Measurements from ENCODE around the gene LPXN.

Gene LPXN

DNA sequence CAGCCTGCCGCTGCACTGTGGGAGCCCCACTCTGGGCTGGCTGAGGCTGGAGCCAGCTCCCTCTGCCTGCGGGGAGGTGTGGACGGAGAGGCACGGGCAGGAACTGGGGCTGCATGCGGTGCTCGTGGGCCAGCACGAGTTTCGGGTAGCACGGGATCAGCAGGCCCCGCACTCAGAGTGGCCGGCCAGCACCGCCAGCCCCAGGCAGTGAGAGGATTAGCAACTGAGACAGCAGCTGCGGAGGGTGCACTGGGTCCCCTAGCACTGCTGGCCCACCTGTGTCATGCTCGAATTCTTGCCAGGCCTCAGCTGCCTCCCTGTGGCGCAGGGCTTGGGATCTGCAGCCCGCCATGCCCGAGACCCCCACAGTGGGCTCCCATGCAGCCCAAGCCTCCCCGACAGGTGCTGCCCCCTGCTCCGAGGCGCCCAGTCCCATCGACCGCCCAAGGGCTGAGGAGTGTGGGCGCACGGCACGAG is 43.8 kb downstream of the LPXN start:
- no peak overlapping the region for H2AFZ ChIP-seq (ENCODE audit: low read length)
- no peak overlapping the region for H3K4me3 ChIP-seq (ENCODE audit: low read length)
- peaks cover 8% of the 10 kb centered on the region; the same call in 1 of the 2 replicates for H3K36me3 ChIP-seq (replicated peaks; ENCODE audit: insufficient read depth, low read length)
- H3K4me2 ChIP-seq (ENCODE audit: low read depth, low read length) = no peak overlapping the region
- H3K9me2 ChIP-seq (replicated peaks; ENCODE audit: insufficient read depth, low read length) = no peaks in the 10 kb centered on the region
- peaks cover 12% of the 10 kb centered on the region; the same call in 1 of the 2 replicates for H3K79me2 ChIP-seq (ENCODE audit: low read length)
- H4K20me1 ChIP-seq (ENCODE audit: insufficient read depth, low read length) = no peaks in the 10 kb centered on the region
- H3K9me3 ChIP-seq (replicated peaks; ENCODE audit: insufficient read depth, low read length) = no peaks in the 10 kb centered on the region
- peaks cover 4% of the 10 kb centered on the region; the same call in 1 of the 2 replicates for H3F3A ChIP-seq (ENCODE audit: insufficient read depth, low read length)
- DNase-seq = no peak
- H3K4me1 ChIP-seq (ENCODE audit: low read length) = 0 out of 2 replicates have a peak, but pooled peaks cover 1% of the 10 kb centered on the region
- H3K9ac ChIP-seq (ENCODE audit: low read length) = no peak overlapping the region
- no peaks in the 10 kb centered on the region for H3K27me3 ChIP-seq (replicated peaks; ENCODE audit: insufficient read depth, low read length)
- H3K27ac ChIP-seq (ENCODE audit: low read length) = no peak overlapping the region
- no peak for TF ChIP-seq CTCF (IDR thresholded peaks at IDR 0.05; ENCODE audit: low read length)
- TF ChIP-seq EZH2phosphoT487 (IDR thresholded peaks at IDR 0.05; ENCODE audit: low read length) = no peak
- TF ChIP-seq EZH2 (optimal IDR thresholded peaks at IDR 0.05; ENCODE audit: low read depth, low read length) = no peak

DNA sequence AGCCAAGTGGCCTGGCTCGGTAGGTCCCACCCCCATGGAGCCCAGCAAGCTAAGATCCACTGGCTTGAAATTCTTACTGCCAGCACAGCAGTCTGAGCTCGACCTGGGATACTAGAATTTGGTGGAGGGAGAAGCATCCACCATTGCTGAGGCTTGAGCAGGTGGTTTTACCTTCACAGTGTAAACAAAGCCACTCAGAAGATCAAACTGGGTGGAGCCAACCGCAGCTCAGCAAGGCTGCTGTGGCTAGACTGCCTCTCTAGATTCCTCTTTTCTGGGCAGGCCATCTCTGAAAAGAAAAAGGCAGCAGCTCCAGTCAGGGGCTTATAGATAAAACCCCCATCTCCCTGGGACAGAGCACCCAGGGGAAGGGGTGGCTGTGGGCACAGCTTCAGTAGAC is 45.4 kb downstream of the LPXN start:
- Histone ChIP-seq H3K27ac (ENCODE audit: low read length) (no peak overlapping the region), H3K9me3 (replicated peaks; ENCODE audit: insufficient read depth, low read length) (no peaks in the 10 kb centered on the region), H4K20me1 (ENCODE audit: insufficient read depth, low read length) (peaks cover 5% of the 10 kb centered on the region; the same call in 1 of the 2 replicates), H3K36me3 (replicated peaks; ENCODE audit: insufficient read depth, low read length) (peaks cover 8% of the 10 kb centered on the region; the same call in 1 of the 2 replicates), H3K79me2 (ENCODE audit: low read length) (peaks cover 12% of the 10 kb centered on the region; the same call in 1 of the 2 replicates), H3K4me1 (ENCODE audit: low read length) (peaks cover 10% of the 10 kb centered on the region), H3K9ac (ENCODE audit: low read length) (no peak overlapping the region), H3K9me2 (replicated peaks; ENCODE audit: insufficient read depth, low read length) (no peaks in the 10 kb centered on the region), H3K4me2 (ENCODE audit: low read depth, low read length) (no peak overlapping the region), H3F3A (ENCODE audit: insufficient read depth, low read length) (peaks cover 12% of the 10 kb centered on the region), H3K4me3 (ENCODE audit: low read length) (no peak overlapping the region), H3K27me3 (replicated peaks; ENCODE audit: insufficient read depth, low read length) (no peaks in the 10 kb centered on the region), H2AFZ (ENCODE audit: low read length) (no peak overlapping the region)
- no peak for DNase-seq
- TF ChIP-seq CTCF (IDR thresholded peaks at IDR 0.05; ENCODE audit: low read length) (no peak), EZH2 (optimal IDR thresholded peaks at IDR 0.05; ENCODE audit: low read depth, low read length) (no peak)

- H3K4me3 ChIP-seq (ENCODE audit: low read length) = no peak overlapping the region
- TF ChIP-seq CTCF (IDR thresholded peaks at IDR 0.05; ENCODE audit: low read length) (no peak), EZH2phosphoT487 (IDR thresholded peaks at IDR 0.05; ENCODE audit: low read length) (no peak), EZH2 (optimal IDR thresholded peaks at IDR 0.05; ENCODE audit: low read depth, low read length) (no peak)
- no peak overlapping the region for H3K4me2 ChIP-seq (ENCODE audit: low read depth, low read length)
- H3K9me2 ChIP-seq (replicated peaks; ENCODE audit: insufficient read depth, low read length) = no peaks in the 10 kb centered on the region
- no peaks in the 10 kb centered on the region for H3K27me3 ChIP-seq (replicated peaks; ENCODE audit: insufficient read depth, low read length)
- peaks cover 8% of the 10 kb centered on the region; the same call in 1 of the 2 replicates for H3K36me3 ChIP-seq (replicated peaks; ENCODE audit: insufficient read depth, low read length)
- H3K79me2 ChIP-seq (ENCODE audit: low read length) = no peaks in the 10 kb centered on the region
- H2AFZ ChIP-seq (ENCODE audit: low read length) = no peak overlapping the region
- no peak overlapping the region for H3K27ac ChIP-seq (ENCODE audit: low read length)
- no peak overlapping the region for H3K9ac ChIP-seq (ENCODE audit: low read length)
- H3F3A ChIP-seq (ENCODE audit: insufficient read depth, low read length) = peaks cover 17% of the 10 kb centered on the region
- peaks cover 17% of the 10 kb centered on the region for H3K4me1 ChIP-seq (ENCODE audit: low read length)
- H3K9me3 ChIP-seq (replicated peaks; ENCODE audit: insufficient read depth, low read length) = no peaks in the 10 kb centered on the region
- no peak for DNase-seq
- peaks cover 5% of the 10 kb centered on the region; the same call in 1 of the 2 replicates for H4K20me1 ChIP-seq (ENCODE audit: insufficient read depth, low read length)
These were observed 48.2 kb downstream of the LPXN start for GRCh38 chr11:58527429-58527828.

Measured in MM.1S (cell line).